ENCODE data around the gene ADAMTS17. TPM values are rescaled to one million over a fixed set of nuclear protein-coding genes. Genes with fewer than 3 reads are reported as not detected.

ADAMTS17 gene
- total and polyA plus RNA-seq, 4 donors: 0.28 to 46.9 (median 9.1) TPM

GRCh38 chr15:100093211-100094126 lies 248.3 kb downstream of the ADAMTS17 start:
- 86% methylated on average over 13 of the region's 13 CpGs for WGBS
- Histone ChIP-seq H3K4me1 (ENCODE audit: control insufficient read depth in 4 of 4, insufficient read depth in 4 of 4, low read length in 3 of 4) (no peaks in the 10 kb centered on the region), H3K36me3 (ENCODE audit: control insufficient read depth in 4 of 4, insufficient read depth in 3 of 4, low read depth in 1 of 4, low read length in 3 of 4) (peaks cover 0 to 19% (median 9%) of the 10 kb centered on the region in 4 donors), H3K27ac (ENCODE audit: low read depth in 1 of 2, low read length in 2 of 2) (no peak overlapping the region), H3K9me3 (ENCODE audit: control insufficient read depth in 4 of 4, low read length in 3 of 4) (no peaks in the 10 kb centered on the region), H3K9ac (ENCODE audit: low read depth in 1 of 2, low read length in 2 of 2) (no peak overlapping the region), H3K27me3 (ENCODE audit: control insufficient read depth in 4 of 4, insufficient read depth in 4 of 4, low read length in 3 of 4) (no peaks in the 10 kb centered on the region), H3K4me3 (ENCODE audit: low read depth in 1 of 3, low read length in 3 of 3) (no peak overlapping the region)
- no peak for DNase-seq (ENCODE audit: low spot score)
- no peak for TF ChIP-seq HNF4G (IDR thresholded peaks at IDR 0.05)
- no peak for TF ChIP-seq CTCF (IDR thresholded peaks at IDR 0.05; ENCODE audit: low read depth, low read length, missing input control)
- no peak for TF ChIP-seq RXRA (IDR thresholded peaks at IDR 0.05)
- TF ChIP-seq SP1 (IDR thresholded peaks at IDR 0.05): no peak
- no peak for TF ChIP-seq RAD21 (IDR thresholded peaks at IDR 0.05)
- no peak for TF ChIP-seq GABPA (IDR thresholded peaks at IDR 0.05 in 1 of 2, conservative IDR thresholded peaks at IDR 0.05 in 1 of 2)
- TF ChIP-seq ATF3 (IDR thresholded peaks at IDR 0.05): no peak
- TF ChIP-seq HNF4A (conservative IDR thresholded peaks at IDR 0.05): no peak
- TF ChIP-seq REST (IDR thresholded peaks at IDR 0.05): no peak

- H3K27ac ChIP-seq (ENCODE audit: low read depth in 1 of 2, low read length in 2 of 2): no peak overlapping the region
- H3K4me1 ChIP-seq (ENCODE audit: control insufficient read depth in 4 of 4, insufficient read depth in 4 of 4, low read length in 3 of 4): no peaks in the 10 kb centered on the region
- 92% methylated on average over 9 of the region's 9 CpGs for WGBS
- no peak overlapping the region for H3K4me3 ChIP-seq (ENCODE audit: low read depth in 1 of 3, low read length in 3 of 3)
- TF ChIP-seq GABPA (IDR thresholded peaks at IDR 0.05 in 1 of 2, conservative IDR thresholded peaks at IDR 0.05 in 1 of 2) (no peak), FOXA1 (IDR thresholded peaks at IDR 0.05) (no peak), HNF4G (IDR thresholded peaks at IDR 0.05) (no peak), REST (IDR thresholded peaks at IDR 0.05) (no peak), EGR1 (IDR thresholded peaks at IDR 0.05; ENCODE audit: low read depth in 2 of 2) (no peak), JUND (IDR thresholded peaks at IDR 0.05) (no peak), CTCF (IDR thresholded peaks at IDR 0.05; ENCODE audit: low read depth, low read length, missing input control) (no peak), RXRA (IDR thresholded peaks at IDR 0.05) (no peak), FOXA2 (IDR thresholded peaks at IDR 0.05) (no peak), SP1 (IDR thresholded peaks at IDR 0.05) (no peak), HNF4A (conservative IDR thresholded peaks at IDR 0.05) (no peak)
- no peak overlapping the region for H3K9ac ChIP-seq (ENCODE audit: low read depth in 1 of 2, low read length in 2 of 2)
- H3K9me3 ChIP-seq (ENCODE audit: control insufficient read depth in 4 of 4, low read length in 3 of 4): no peaks in the 10 kb centered on the region
- peaks cover 0 to 19% (median 9%) of the 10 kb centered on the region in 4 donors for H3K36me3 ChIP-seq (ENCODE audit: control insufficient read depth in 4 of 4, insufficient read depth in 3 of 4, low read depth in 1 of 4, low read length in 3 of 4)
- H3K27me3 ChIP-seq (ENCODE audit: control insufficient read depth in 4 of 4, insufficient read depth in 4 of 4, low read length in 3 of 4): no peaks in the 10 kb centered on the region
- no peak for DNase-seq (ENCODE audit: low spot score)
These were observed 249.7 kb downstream of the ADAMTS17 start for GRCh38 chr15:100092034-100092433.
